Measurements from ENCODE around the gene KRTAP5-10.
"Not testable (repeated sequence)": the region's sequence is repeated elsewhere in the genome, so short reads cannot be mapped to it uniquely, and the experiment has no call there.

Gene KRTAP5-10

GRCh38 chr11:71608272-71608671 is 42.9 kb downstream of the KRTAP5-10 start:
- H3K27me3 ChIP-seq (ENCODE audit: control insufficient read depth, low read length); H4K20me1 ChIP-seq (ENCODE audit: control insufficient read depth, insufficient read depth, low read depth, low read length); H3K4me1 ChIP-seq (ENCODE audit: control insufficient read depth, low read length); H3F3A ChIP-seq (ENCODE audit: control insufficient read depth, insufficient read depth); H3K27ac ChIP-seq (ENCODE audit: low read depth, low read length); H3K9me2 ChIP-seq (replicated peaks; ENCODE audit: control insufficient read depth, low read length); H3K9me3 ChIP-seq (ENCODE audit: control insufficient read depth, insufficient read depth, low read length); H3K4me2 ChIP-seq (ENCODE audit: low read length); H3K4me3 ChIP-seq (ENCODE audit: low read length); H3K36me3 ChIP-seq (ENCODE audit: control insufficient read depth, low read length); H3K79me2 ChIP-seq (ENCODE audit: control insufficient read depth, low read length): not testable (repeated sequence)

GRCh38 chr11:71611218-71611910 is 46.0 kb downstream of the KRTAP5-10 start:
- not testable (repeated sequence) for H3F3A ChIP-seq (ENCODE audit: control insufficient read depth, insufficient read depth); H3K79me2 ChIP-seq (ENCODE audit: control insufficient read depth, low read length); H3K36me3 ChIP-seq (ENCODE audit: control insufficient read depth, low read length); H3K9me2 ChIP-seq (replicated peaks; ENCODE audit: control insufficient read depth, low read length); H3K4me2 ChIP-seq (ENCODE audit: low read length); H3K9me3 ChIP-seq (ENCODE audit: control insufficient read depth, insufficient read depth, low read length); H3K27me3 ChIP-seq (ENCODE audit: control insufficient read depth, low read length); H3K4me3 ChIP-seq (ENCODE audit: low read length); H3K27ac ChIP-seq (ENCODE audit: low read depth, low read length); H4K20me1 ChIP-seq (ENCODE audit: control insufficient read depth, insufficient read depth, low read depth, low read length); H3K4me1 ChIP-seq (ENCODE audit: control insufficient read depth, low read length)

DNA sequence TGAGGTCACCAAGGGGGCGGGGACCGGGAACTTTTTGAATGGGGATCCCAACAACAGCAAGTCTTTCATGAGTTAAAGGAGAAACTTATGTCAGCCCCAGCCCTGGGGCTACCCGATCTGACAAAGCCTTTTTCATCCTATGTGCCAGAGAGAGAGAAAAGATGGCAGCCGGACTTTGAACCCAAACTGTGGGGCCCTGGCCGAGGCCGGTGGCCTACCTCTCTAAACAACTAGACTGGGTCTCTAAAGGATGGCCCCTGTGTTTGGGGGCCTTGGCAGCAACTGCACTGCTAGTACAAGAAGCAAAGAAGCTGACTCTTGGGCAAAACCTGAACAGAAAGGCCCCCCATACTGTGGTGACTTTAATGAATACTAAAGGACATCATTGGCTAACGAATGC is 48.6 kb downstream of the KRTAP5-10 start:
- not testable (repeated sequence) for H4K20me1 ChIP-seq (ENCODE audit: control insufficient read depth, insufficient read depth, low read depth, low read length); H3K4me2 ChIP-seq (ENCODE audit: low read length); H3K4me1 ChIP-seq (ENCODE audit: control insufficient read depth, low read length); H3F3A ChIP-seq (ENCODE audit: control insufficient read depth, insufficient read depth); H3K36me3 ChIP-seq (ENCODE audit: control insufficient read depth, low read length); H3K79me2 ChIP-seq (ENCODE audit: control insufficient read depth, low read length); H3K27me3 ChIP-seq (ENCODE audit: control insufficient read depth, low read length); H3K9me3 ChIP-seq (ENCODE audit: control insufficient read depth, insufficient read depth, low read length); H3K4me3 ChIP-seq (ENCODE audit: low read length); H3K27ac ChIP-seq (ENCODE audit: low read depth, low read length); H3K9me2 ChIP-seq (replicated peaks; ENCODE audit: control insufficient read depth, low read length)

DNA sequence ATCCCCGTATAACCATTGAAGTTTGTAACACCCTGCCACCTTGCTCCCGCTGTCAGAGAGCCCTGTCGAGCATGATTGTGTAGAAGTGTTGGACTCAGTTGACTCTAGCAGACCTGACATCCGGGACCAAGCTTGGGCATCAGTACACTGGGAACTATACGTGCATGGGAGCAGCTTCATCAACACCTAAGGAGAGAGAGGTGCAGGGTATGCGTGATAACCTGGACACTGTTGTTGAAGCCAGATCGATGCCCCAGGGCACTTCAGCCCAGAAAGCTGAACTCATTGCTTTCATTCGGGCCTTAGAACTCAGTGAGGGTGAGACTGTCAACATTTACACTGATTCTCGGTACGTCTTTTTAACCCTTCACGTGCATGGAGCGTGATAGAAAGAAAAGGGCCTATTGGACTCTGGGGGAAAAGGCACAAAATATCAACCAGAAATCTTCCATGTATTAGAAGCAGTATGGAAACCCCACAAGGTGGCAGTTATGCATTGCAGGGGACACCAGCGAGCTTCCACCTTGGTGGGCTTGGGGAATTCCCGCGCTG is 49.1 kb downstream of the KRTAP5-10 start:
- not testable (repeated sequence) for H3K4me1 ChIP-seq (ENCODE audit: control insufficient read depth, low read length); H3F3A ChIP-seq (ENCODE audit: control insufficient read depth, insufficient read depth); H3K9me3 ChIP-seq (ENCODE audit: control insufficient read depth, insufficient read depth, low read length); H3K27ac ChIP-seq (ENCODE audit: low read depth, low read length); H3K27me3 ChIP-seq (ENCODE audit: control insufficient read depth, low read length); H3K4me3 ChIP-seq (ENCODE audit: low read length); H3K79me2 ChIP-seq (ENCODE audit: control insufficient read depth, low read length); H3K9me2 ChIP-seq (replicated peaks; ENCODE audit: control insufficient read depth, low read length); H3K4me2 ChIP-seq (ENCODE audit: low read length); H3K36me3 ChIP-seq (ENCODE audit: control insufficient read depth, low read length); H4K20me1 ChIP-seq (ENCODE audit: control insufficient read depth, insufficient read depth, low read depth, low read length)

DNA sequence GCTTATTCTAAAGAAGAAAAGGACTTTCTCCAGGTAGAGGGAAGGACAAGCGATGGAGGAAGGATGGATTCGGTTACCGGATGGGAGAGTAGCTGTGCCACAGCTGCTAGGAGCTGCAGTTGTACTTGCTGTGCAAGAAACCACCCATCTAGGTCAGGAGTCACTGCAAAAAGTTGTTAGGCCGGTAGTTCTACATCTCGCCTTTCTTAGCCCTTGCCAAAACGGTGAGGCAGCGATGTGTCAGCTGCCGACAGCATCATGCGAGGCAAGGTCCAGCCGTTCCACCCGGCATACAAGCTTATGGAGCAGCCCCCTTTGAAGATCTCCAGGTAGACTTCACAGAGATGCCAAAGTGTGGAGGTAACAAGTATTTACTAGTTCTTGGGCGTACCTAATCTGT is 49.6 kb downstream of the KRTAP5-10 start:
- not testable (repeated sequence) for H3K27me3 ChIP-seq (ENCODE audit: control insufficient read depth, low read length); H4K20me1 ChIP-seq (ENCODE audit: control insufficient read depth, insufficient read depth, low read depth, low read length); H3K4me1 ChIP-seq (ENCODE audit: control insufficient read depth, low read length); H3K27ac ChIP-seq (ENCODE audit: low read depth, low read length); H3K36me3 ChIP-seq (ENCODE audit: control insufficient read depth, low read length); H3F3A ChIP-seq (ENCODE audit: control insufficient read depth, insufficient read depth); H3K4me3 ChIP-seq (ENCODE audit: low read length); H3K4me2 ChIP-seq (ENCODE audit: low read length); H3K79me2 ChIP-seq (ENCODE audit: control insufficient read depth, low read length); H3K9me3 ChIP-seq (ENCODE audit: control insufficient read depth, insufficient read depth, low read length); H3K9me2 ChIP-seq (replicated peaks; ENCODE audit: control insufficient read depth, low read length)

Measured in DOHH2 (cell line).